Loucy (cell line): ENCODE results near the gene SMTN.
"Not testable (repeated sequence)": the region's sequence is repeated elsewhere in the genome, so short reads cannot be mapped to it uniquely, and the experiment has no call there.

Experiments used
- H2AFZ ChIP-seq: fragments of 200-600 bp; sonication (generic); 2 replicates; pipeline ENCODE4 v1.6.0; 2016; ENCODE audit warnings: antibody characterized with exemption, mild to moderate bottlenecking, low read length, moderate library complexity
- H3F3A ChIP-seq: fragments of 200-600 bp; 2 replicates; pipeline ENCODE4 v1.6.0; 2016; ENCODE audit warnings: antibody characterized with exemption, low read depth, mild to moderate bottlenecking
- H3K27me3 ChIP-seq: fragments of 200-600 bp; sonication (generic); 2 replicates; pipeline ENCODE4 v1.6.1; 2014; ENCODE audit warnings: low read length, mild to moderate bottlenecking; ENCODE audit not compliant: insufficient read depth, poor library complexity, severe bottlenecking
- H3K36me3 ChIP-seq: fragments of 200-600 bp; sonication (generic); 2 replicates; pipeline ENCODE4 v1.6.1; 2016; ENCODE audit warnings: low read length; ENCODE audit not compliant: insufficient read depth
- H3K4me1 ChIP-seq: fragments of 200-600 bp; sonication (generic); 2 replicates; pipeline ENCODE4 v1.5.1; 2014; ENCODE audit warnings: low read length, mild to moderate bottlenecking; ENCODE audit not compliant: insufficient read depth, poor library complexity, severe bottlenecking
- H3K4me2 ChIP-seq: fragments of 200-600 bp; sonication (generic); 2 replicates; pipeline ENCODE4 v1.6.0; 2014; ENCODE audit warnings: antibody characterized with exemption, low read length, low read depth, mild to moderate bottlenecking; ENCODE audit not compliant: poor library complexity, severe bottlenecking
- H3K4me3 ChIP-seq: fragments of 200-600 bp; sonication (generic); 2 replicates; pipeline ENCODE4 v1.5.1; 2014; ENCODE audit warnings: low read length, mild to moderate bottlenecking, mixed read lengths; ENCODE audit not compliant: poor library complexity, severe bottlenecking
- H3K79me2 ChIP-seq: fragments of 200-600 bp; sonication (generic); 2 replicates; pipeline ENCODE4 v1.6.1; 2014; ENCODE audit warnings: low read length; ENCODE audit not compliant: insufficient read depth
- H3K9ac ChIP-seq: fragments of 200-600 bp; sonication (generic); 2 replicates; pipeline ENCODE4 v1.6.0; 2014; ENCODE audit warnings: mild to moderate bottlenecking, low read depth, low read length, moderate library complexity; ENCODE audit not compliant: poor library complexity, severe bottlenecking
- H3K9me2 ChIP-seq: fragments of 200-600 bp; sonication (generic); replicated peaks from 2 replicates; pipeline ENCODE4 v1.6.1; 2016; ENCODE audit warnings: low read depth, low read length, mixed read lengths
- H3K9me3 ChIP-seq: fragments of 200-600 bp; sonication (generic); 2 replicates; pipeline ENCODE4 v1.6.1; 2014; ENCODE audit warnings: mild to moderate bottlenecking, antibody characterized with exemption, low read length, low read depth; ENCODE audit not compliant: insufficient read depth
- H4K20me1 ChIP-seq: fragments of 200-600 bp; sonication (generic); 2 replicates; pipeline ENCODE4 v1.6.0; 2014; ENCODE audit warnings: antibody characterized with exemption, low read length, mild to moderate bottlenecking; ENCODE audit not compliant: insufficient read depth, poor library complexity, severe bottlenecking
- CTCF ChIP-seq: fragments of 200-600 bp; sonication (generic); conservative IDR thresholded peaks from 2 replicates; pipeline ENCODE4 v1.5.1; 2014; ENCODE audit warnings: mild to moderate bottlenecking, antibody characterized with exemption, low read length
- EZH2phosphoT487 ChIP-seq: fragments of 200-600 bp; IDR thresholded peaks from 2 replicates; pipeline ENCODE4 v1.6.1; 2018; ENCODE audit warnings: antibody characterized with exemption, mild to moderate bottlenecking, moderate library complexity, borderline replicate concordance

Gene SMTN

GRCh38 chr22:31095637-31096249, 14.6 kb downstream of the SMTN start:
- Histone ChIP-seq H3K27me3 (no peaks in the 10 kb centered on the region), H3K9ac (no peak overlapping the region), H3K4me1 (no peaks in the 10 kb centered on the region), H3F3A (no peaks in the 10 kb centered on the region), H3K9me3 (no peaks in the 10 kb centered on the region), H3K4me3 (no peak overlapping the region), H3K4me2 (no peak overlapping the region), H2AFZ (no peak overlapping the region), H3K79me2 (no peaks in the 10 kb centered on the region), H4K20me1 (no peaks in the 10 kb centered on the region), H3K36me3 (peaks cover 61% of the 10 kb centered on the region; the same call in 1 of the 2 replicates), H3K9me2 (no peaks in the 10 kb centered on the region)
- TF ChIP-seq CTCF = no peak
- no peak for TF ChIP-seq EZH2phosphoT487

- Histone ChIP-seq H3K4me2 (no peak overlapping the region), H4K20me1 (no peaks in the 10 kb centered on the region), H3K27me3 (no peaks in the 10 kb centered on the region), H3K4me3 (no peak overlapping the region), H3K79me2 (no peaks in the 10 kb centered on the region), H3K9ac (no peak overlapping the region), H3K36me3 (peaks cover 50% of the 10 kb centered on the region; the same call in 1 of the 2 replicates), H3F3A (no peaks in the 10 kb centered on the region), H3K9me2 (no peaks in the 10 kb centered on the region), H3K9me3 (no peaks in the 10 kb centered on the region), H3K4me1 (no peaks in the 10 kb centered on the region), H2AFZ (no peak overlapping the region)
- TF ChIP-seq CTCF = no peak
- no peak for TF ChIP-seq EZH2phosphoT487
These were observed 15.7 kb downstream of the SMTN start for GRCh38 chr22:31096657-31097279.

DNA sequence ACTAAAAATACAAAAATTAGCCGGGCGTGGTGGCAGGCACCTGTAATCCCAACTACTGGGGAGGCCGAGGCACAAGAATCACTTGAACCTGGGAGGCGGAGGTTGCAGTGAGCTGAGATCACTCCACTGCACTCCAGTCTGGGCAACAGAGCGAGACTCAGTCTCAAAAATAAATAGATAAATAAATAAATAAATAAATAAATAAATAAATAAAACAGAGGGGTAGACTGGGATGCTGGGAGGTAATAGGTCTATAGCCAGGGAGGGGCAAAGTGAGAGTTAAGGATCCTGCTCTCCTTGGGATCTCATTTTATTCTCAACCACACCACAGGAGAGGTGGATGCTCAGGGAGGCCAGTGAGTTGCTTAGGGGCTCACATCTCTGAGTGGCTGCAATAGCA, 16.4 kb downstream of the SMTN start:
- H3K36me3 ChIP-seq = peaks cover 44% of the 10 kb centered on the region; the same call in 1 of the 2 replicates
- not testable (repeated sequence) for H3K9me3 ChIP-seq, H3K9ac ChIP-seq, H2AFZ ChIP-seq, H3K4me3 ChIP-seq, H3K4me1 ChIP-seq, H3F3A ChIP-seq, H3K4me2 ChIP-seq, H4K20me1 ChIP-seq, H3K27me3 ChIP-seq, H3K9me2 ChIP-seq, H3K79me2 ChIP-seq
